ENCODE data around the gene GAK.
"Not testable (repeated sequence)": the region's sequence is repeated elsewhere in the genome, so short reads cannot be mapped to it uniquely, and the experiment has no call there.

GAK gene

GRCh38 chr4:931960-932712, at the start of gene GAK, which contains the start of gene TMEM175:
TSS of gene GAK (minus strand) at chr4:932316. CDS start at chr4:932187, 129 bp downstream.
TSS of gene TMEM175 (plus strand) at chr4:932460. CDS start at chr4:947740, 15,280 bp downstream.
- peak within 1 kb of the TSS; percentile 93 for H3K4me3 ChIP-seq (ENCODE audit: low read depth, low read length)

- no peak overlapping the region for H3K4me3 ChIP-seq (ENCODE audit: low read depth, low read length)
These were observed 47.0 kb upstream of the GAK start for GRCh38 chr4:978957-979701.

GRCh38 chr4:976016-976415, 43.9 kb upstream of the GAK start:
- not testable (repeated sequence) for H3K4me3 ChIP-seq (ENCODE audit: low read depth, low read length)

- no peak overlapping the region for H3K4me3 ChIP-seq (ENCODE audit: low read depth, low read length)
These were observed 42.6 kb upstream of the GAK start for GRCh38 chr4:974668-975067.

- H3K4me3 ChIP-seq (ENCODE audit: low read depth, low read length): peak within 1 kb of the TSS; percentile 55
These were observed 41.6 kb upstream of the GAK start, which contains the start of gene DGKQ for GRCh38 chr4:973431-974397. TSS of gene DGKQ (minus strand) at chr4:973569. CDS start at chr4:973482, 87 bp downstream.

GRCh38 chr4:972651-973424, 40.7 kb upstream of the GAK start:
- peak overlapping the region; percentile 55 for H3K4me3 ChIP-seq (ENCODE audit: low read depth, low read length)

GRCh38 chr4:971666-972500, 39.8 kb upstream of the GAK start:
- no peak overlapping the region for H3K4me3 ChIP-seq (ENCODE audit: low read depth, low read length)

- no peak overlapping the region for H3K4me3 ChIP-seq (ENCODE audit: low read depth, low read length)
These were observed 38.9 kb upstream of the GAK start for GRCh38 chr4:970854-971520.

- H3K4me3 ChIP-seq (ENCODE audit: low read depth, low read length): no peak overlapping the region
These were observed 38.1 kb upstream of the GAK start for GRCh38 chr4:970046-970745.

GRCh38 chr4:968621-969394, 36.7 kb upstream of the GAK start:
- no peak overlapping the region for H3K4me3 ChIP-seq (ENCODE audit: low read depth, low read length)

GRCh38 chr4:968221-968620, 36.1 kb upstream of the GAK start:
- H3K4me3 ChIP-seq (ENCODE audit: low read depth, low read length): no peak overlapping the region

- H3K4me3 ChIP-seq (ENCODE audit: low read depth, low read length): no peak overlapping the region
These were observed 35.3 kb upstream of the GAK start for GRCh38 chr4:967113-968104.

- H3K4me3 ChIP-seq (ENCODE audit: low read depth, low read length): no peak overlapping the region
These were observed 34.4 kb upstream of the GAK start for GRCh38 chr4:966266-967112.

GRCh38 chr4:965766-966134, 33.6 kb upstream of the GAK start:
- H3K4me3 ChIP-seq (ENCODE audit: low read depth, low read length): no peak overlapping the region

GRCh38 chr4:965048-965765, 33.1 kb upstream of the GAK start:
- H3K4me3 ChIP-seq (ENCODE audit: low read depth, low read length): no peak overlapping the region

Measured in iPS-11a (cell line).